Left forelimb (tissue), 1 donor: ENCODE data around the gene KRTAP12-2.
"Not testable (repeated sequence)": the region's sequence is repeated elsewhere in the genome, so short reads cannot be mapped to it uniquely, and the experiment has no call there.

Experiments
- DNase-seq: peaks from one replicate; pipeline ENCODE4 v3.0.0-alpha.2; 2018; ENCODE audit warnings: low spot score

The KRTAP12-2 gene

GRCh38 chr21:44684077-44684476 lies 17.4 kb upstream of the KRTAP12-2 start:
- DNase-seq = no peak

DNA sequence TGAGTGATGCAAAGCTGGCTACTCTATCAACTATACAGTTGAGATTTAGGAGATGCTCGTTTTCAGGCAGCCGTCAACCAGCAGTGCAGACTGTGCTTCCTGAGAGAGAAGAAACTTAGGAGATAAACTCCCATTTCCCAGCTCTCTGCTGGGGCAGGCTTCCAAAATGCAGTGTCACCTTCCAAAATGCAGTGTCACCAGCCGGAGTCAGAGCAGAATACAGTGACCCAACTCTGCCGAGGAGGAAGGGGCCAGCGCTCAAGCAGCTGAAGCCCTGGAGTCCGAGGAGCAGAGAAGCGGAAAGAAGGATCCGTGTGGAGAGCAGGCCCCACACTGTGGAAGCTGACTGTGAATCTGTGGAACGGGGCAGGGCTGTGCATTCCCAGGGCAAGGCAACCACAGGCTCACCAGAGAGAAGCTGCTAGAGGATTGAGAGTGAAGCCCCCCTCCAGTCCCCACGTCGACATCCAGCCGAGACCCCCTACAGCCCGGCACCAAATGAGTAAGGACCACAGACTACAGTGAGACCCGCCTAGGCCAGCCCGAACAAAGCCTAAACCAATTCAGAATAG lies 15.9 kb upstream of the KRTAP12-2 start:
- DNase-seq = no peak

DNA sequence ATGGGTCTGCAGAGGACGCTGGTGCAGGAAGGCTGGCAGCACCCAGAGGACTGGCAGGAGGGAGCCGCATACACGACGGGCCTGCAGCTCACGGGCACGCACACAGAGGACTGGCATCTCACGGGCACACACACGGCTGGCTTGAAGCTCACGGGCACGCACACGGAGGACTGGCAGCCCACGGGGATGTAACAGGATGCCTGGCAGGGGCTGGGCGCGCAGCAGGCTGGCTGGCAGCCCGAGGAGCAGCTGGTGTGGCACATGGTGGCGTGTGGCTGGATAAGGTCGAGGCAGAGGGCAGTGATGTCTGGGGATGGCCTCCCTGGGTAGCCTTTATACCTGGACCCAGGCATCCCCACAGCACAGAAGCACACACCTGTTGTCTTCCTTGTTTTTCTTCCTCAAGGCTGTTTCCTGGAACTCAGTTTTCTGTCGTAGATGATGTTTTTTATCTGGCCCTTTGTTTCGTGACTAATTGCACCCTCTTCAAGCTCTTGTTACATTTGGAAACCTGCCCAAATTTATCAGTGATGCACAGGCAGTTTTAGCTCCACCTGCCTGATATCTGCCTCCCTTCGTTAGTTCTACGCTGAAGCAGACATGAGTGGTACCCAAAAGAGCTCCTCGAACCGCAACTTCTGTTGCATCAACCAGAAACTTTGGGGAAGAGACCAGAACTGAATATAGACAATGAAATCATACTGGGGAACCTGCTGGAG lies 15.3 kb upstream of the KRTAP12-2 start, which contains the start of gene KRTAP12-1:
Gene KRTAP12-1 (minus strand): TSS at position 303 of the 719 bp plus-strand sequence. CDS start 40 bp downstream, at position 263.
- no peak for DNase-seq

GRCh38 chr21:44681152-44681551 lies 14.4 kb upstream of the KRTAP12-2 start:
- DNase-seq = no peak

DNA sequence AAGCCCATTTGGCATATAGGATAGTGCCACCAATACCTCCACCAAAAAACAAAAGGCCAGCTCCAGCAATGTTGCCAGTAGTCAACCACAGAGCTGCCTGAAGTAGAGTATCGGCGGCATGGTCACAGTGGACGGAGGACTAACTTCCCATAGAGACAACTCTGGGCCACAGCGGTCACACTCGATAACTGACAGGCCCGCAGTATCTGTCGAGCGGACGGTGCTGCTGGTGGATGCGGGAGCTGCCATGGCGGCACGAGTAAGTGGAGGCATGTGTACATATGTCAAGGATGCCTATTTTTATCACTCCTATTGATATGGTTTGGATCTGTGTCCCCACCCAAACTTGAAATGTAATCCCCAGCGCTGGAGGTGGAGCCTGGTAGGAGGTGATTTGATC lies 11.2 kb upstream of the KRTAP12-2 start:
- no peak for DNase-seq

DNA sequence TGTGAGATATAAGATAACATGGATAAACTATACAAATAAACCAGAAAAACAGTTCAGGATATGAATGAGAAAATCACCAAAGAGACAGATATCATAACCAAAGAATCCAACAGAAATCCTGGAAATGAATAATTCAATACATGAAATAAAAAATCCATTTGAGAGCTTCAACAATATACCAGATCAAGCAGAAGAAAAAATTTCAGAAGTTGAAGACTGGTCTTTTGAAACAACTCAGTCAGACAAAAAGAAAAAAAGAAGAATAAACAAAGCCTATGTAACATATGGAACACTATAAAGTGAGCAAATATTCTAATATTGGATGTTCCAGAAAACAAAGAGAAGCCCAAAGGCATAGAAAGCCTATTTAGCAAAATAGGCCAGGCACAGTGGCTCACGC lies 5.2 kb upstream of the KRTAP12-2 start:
- no peak for DNase-seq

DNA sequence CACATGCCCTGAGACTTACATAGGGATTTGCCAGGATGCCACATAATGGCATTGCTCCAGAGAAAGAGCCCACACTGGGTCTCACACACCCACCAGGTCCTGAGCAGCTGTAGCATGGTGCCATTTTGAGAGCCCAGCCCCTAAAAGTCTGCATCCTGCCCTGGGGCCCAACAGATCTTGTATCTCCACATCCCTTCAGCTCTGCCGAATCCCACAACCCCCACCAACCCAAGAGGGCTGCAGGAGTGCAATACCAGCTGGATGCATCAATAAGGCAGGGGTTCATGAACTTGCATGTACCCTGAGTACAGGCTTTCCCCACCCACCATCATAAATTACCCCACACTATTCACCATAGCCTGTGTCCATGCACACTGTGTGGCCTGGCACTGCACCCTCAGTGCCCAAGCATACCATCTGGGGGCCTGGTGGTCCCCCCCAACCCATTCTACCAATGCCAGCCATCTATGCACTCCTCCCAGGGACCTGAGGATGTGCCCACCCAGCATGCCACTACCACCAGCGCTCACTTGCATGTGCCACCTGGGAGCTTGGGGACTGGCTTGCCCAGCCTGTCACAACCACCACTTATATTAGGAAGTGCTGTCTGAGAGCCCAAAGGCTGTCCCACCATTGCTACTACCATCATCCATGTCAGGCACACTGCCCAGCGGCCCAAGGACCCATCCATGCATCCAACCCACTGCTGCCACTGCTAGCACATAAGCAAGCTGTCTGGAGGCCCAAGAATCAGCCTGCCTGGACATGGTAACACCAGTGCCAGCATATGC lies 4.1 kb upstream of the KRTAP12-2 start:
- no peak for DNase-seq

DNA sequence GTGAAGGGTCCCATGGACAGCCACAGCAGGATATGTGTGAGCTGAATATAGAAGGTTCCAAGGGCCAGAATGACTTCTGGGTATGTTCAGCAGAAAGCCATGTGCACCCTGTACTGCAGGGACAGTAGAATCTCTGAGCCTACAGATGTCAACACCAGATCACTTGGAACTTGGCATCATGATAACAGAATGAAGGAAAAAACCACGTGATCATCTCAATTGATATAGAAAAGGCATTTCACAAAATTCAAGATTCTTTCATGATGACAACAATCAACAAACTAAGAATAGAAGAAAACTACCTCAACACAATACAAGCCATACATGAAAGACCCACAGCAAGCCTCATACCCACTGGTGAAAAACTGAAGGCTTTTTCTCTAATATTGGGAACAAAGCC lies 885 bp upstream of the KRTAP12-2 start:
- no peak for DNase-seq

DNA sequence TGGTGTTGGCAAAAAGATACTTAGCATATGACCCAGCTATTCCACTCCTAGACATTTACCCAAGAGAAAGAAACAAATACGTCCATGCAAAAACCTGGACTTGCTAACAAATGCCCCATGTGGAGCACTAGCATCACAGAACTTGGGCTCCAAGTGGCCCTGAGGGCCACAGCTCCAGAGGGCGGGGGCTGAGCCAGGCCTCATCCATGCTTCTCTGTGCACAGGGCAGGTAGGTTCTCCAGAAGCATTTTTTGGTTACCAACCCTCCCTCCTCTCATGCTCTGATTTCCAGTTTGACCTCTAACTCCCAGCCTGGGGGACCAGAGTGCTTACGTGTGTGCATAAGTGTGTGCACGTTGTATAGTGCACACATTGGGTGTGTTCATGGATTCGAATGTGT lies 2.0 kb downstream of the KRTAP12-2 start:
- DNase-seq = no peak

- DNase-seq = not testable (repeated sequence)
Observed at GRCh38 chr21:44661567-44661966, 5.2 kb downstream of the KRTAP12-2 start.

GRCh38 chr21:44658913-44659595 lies 7.7 kb downstream of the KRTAP12-2 start:
- no peak for DNase-seq

GRCh38 chr21:44658541-44658910 lies 8.2 kb downstream of the KRTAP12-2 start:
- DNase-seq = no peak

- no peak for DNase-seq
Observed at GRCh38 chr21:44657635-44658540, 8.8 kb downstream of the KRTAP12-2 start, which contains the start of gene KRTAP12-3. Gene KRTAP12-3, plus strand, starts transcription at chr21:44657932. Its CDS starts 48 bp downstream, at chr21:44657980.

- DNase-seq = no peak
Observed at GRCh38 chr21:44656868-44657267, 9.9 kb downstream of the KRTAP12-2 start.

GRCh38 chr21:44654576-44655175 lies 12.1 kb downstream of the KRTAP12-2 start, which contains the start of gene KRTAP12-4:
Gene KRTAP12-4, minus strand, starts transcription at chr21:44654659. Its CDS starts 45 bp downstream, at chr21:44654614.
- DNase-seq = no peak

DNA sequence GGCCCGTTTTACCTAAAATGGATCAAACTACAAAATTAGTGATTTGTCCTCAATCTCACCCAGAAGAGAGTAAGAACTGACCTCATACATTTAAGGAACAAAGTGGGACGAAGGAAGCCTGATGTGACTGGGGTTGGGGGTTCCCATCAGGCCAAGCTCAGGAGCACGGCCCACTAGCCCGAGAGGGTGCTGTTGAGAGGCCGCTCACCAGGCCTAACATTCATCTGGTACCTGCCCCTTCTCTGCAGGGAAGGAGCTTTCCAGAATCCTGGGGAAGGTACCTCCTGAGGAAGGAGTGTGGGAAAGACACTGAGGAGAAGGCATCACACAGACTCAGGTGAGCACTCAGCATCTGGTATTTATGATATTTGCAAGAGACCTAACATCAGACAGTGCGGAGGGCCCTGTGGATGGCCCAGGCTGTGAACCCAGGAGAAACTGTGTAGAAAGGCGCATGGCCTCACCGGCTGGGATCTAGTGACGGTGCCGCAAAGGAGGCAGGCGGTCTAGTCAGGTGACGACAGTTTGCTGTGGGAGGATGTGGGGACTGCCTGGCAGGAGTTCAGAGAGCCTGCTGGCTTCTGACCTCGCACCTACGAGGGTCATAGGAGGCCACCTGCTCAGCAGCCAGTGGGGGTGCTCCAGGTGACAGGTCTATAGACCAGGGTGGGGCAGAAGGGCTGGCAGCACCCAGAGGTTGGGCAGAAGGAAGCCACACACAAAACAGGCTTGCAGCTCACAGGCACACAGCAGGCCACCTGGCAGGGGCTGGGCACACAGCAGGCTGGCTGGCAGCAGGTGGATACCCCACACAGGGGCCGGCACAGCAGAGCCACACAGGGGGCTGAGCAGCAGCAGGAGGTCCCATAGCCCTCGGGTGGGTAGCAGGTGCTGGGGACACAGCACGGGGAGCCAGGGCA lies 12.8 kb downstream of the KRTAP12-2 start:
- no peak for DNase-seq

- DNase-seq = no peak
Observed at GRCh38 chr21:44653123-44653522, 13.6 kb downstream of the KRTAP12-2 start.

DNA sequence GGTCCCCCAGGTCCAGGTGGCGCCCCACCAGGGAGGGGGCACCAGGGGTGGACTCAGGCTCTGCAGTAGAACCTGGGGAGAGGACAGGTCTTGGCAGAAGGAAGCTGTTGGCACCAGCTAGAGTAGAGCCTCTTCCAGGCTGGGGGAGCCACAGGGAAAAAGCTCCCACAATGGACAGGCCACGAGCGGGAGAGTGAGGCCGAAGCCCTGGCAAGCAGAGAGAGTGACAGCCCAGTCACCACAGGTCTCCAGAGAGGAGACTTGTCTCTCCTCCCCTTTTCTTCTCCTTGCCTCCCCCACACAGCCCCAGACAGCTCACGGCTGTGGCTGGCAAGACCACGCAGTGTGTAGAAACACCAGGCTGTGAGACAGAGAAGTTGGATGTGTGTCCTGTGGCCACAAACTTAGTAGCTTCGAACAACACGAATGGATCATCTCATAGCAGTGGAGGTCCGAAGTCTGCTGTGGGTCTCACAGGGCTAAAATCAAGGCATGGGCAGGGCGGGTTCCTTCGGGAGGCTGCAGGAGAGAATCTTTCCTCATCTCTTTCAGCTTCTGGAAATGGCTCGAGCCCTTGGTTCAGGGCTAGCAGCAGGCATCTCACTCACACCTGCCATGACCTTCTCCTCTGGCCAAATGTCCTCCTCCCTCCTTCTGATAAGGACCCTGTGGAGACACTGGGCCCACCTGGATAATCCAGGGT lies 15.6 kb downstream of the KRTAP12-2 start:
- no peak for DNase-seq
